Activated T-cell treated with anti-CD3 and anti-CD28 coated beads, Interleukin-2, amount 50 U/mL, for 4 hours (primary cell): ENCODE data around the gene DTL. TPM values are rescaled to one million over a fixed set of nuclear protein-coding genes. Genes with fewer than 3 reads are reported as not detected.
A peak's percentile ranks its signal among the peaks of the same experiment; 100 is the strongest.
"Not testable (repeated sequence)": the region's sequence is repeated elsewhere in the genome, so short reads cannot be mapped to it uniquely, and the experiment has no call there.

ENCODE experiments used
- ATAC-seq, 2 donors: fragments of 200-7000 bp; cut with Tn5 transposase; one replicate each; pipeline ENCODE4 v1.10.0; 2021
- DNase-seq: peaks from one replicate; pipeline ENCODE4 v3.0.0-alpha.2; 2020
- H3K27me3 Mint-ChIP-seq: one replicate; pipeline ENCODE4 v1.8.0; 2021; ENCODE audit warnings: low read depth, mixed read lengths
- H3K36me3 Mint-ChIP-seq: one replicate; pipeline ENCODE4 v1.8.0; 2022; ENCODE audit warnings: mixed read lengths; ENCODE audit not compliant: insufficient read depth
- H3K4me1 Mint-ChIP-seq: one replicate; pipeline ENCODE4 v1.8.0; 2021; ENCODE audit warnings: low read depth, mixed read lengths
- H3K4me3 Mint-ChIP-seq: one replicate; pipeline ENCODE4 v1.8.0; 2021; ENCODE audit warnings: mild to moderate bottlenecking, moderate library complexity, mixed read lengths
- H3K9me3 Mint-ChIP-seq: one replicate; pipeline ENCODE4 v1.8.0; 2021; ENCODE audit warnings: mixed read lengths
- total RNA-seq, 3 donors: library from RNA; stranded (reverse); gene quantifications; one replicate each; pipeline ENCODE4 v1.2.1, GENCODE V29; 2021

Gene DTL, protein sequence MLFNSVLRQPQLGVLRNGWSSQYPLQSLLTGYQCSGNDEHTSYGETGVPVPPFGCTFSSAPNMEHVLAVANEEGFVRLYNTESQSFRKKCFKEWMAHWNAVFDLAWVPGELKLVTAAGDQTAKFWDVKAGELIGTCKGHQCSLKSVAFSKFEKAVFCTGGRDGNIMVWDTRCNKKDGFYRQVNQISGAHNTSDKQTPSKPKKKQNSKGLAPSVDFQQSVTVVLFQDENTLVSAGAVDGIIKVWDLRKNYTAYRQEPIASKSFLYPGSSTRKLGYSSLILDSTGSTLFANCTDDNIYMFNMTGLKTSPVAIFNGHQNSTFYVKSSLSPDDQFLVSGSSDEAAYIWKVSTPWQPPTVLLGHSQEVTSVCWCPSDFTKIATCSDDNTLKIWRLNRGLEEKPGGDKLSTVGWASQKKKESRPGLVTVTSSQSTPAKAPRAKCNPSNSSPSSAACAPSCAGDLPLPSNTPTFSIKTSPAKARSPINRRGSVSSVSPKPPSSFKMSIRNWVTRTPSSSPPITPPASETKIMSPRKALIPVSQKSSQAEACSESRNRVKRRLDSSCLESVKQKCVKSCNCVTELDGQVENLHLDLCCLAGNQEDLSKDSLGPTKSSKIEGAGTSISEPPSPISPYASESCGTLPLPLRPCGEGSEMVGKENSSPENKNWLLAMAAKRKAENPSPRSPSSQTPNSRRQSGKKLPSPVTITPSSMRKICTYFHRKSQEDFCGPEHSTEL
- 10 to 100 TPM; 47.7 to 74.5 (median 65.2) TPM for total RNA-seq

DNA sequence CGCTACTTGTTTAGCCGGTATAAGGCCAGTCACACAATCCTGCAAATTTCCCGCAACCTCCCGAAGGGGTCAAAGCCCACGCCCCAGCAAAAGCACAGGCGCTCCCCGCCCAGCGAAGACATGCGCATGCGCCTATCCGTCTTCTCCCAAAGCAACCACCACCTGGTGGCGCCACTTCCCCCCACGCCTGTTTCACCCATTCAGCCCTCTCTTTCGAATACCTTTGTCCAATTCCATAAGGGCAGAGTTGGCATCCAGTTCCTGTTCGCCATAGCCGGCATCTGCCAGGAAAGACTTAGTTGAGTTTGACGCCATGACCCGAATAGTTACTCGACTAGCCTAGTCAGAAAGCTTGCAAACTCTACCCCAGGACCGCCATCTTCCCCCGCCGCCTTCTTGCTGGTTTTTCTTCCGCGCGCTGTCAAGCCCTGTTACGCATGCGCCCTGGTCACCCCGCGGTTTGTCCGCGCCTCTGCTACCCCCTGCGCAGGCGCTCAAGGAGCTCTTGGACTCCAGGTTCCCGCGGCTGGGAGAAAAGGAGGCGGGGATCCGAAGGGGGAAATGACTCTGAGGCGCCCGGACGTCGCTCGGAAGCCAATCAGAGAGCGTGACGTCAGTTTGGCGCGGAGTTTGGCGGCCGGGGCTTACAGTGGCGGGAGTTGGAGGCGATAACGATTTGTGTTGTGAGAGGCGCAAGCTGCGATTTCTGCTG, at the start of gene DTL, which contains the start of gene INTS7:
Gene DTL (plus strand): TSS at position 626 of the 712 bp plus-strand sequence. CDS start 143 bp downstream, outside the sequence.
Gene INTS7 (minus strand): TSS at position 435 of the 712 bp plus-strand sequence. CDS start 120 bp downstream, at position 315.
- DNase-seq (peak; percentile 96), ATAC-seq (peak; percentile 88)
- peaks cover 10% of the 10 kb centered on the region for H3K36me3 Mint-ChIP-seq
- H3K9me3 Mint-ChIP-seq, result no peaks in the 10 kb centered on the region
- no peaks in the 10 kb centered on the region for H3K27me3 Mint-ChIP-seq
- H3K4me1 Mint-ChIP-seq, result peaks cover 54% of the 10 kb centered on the region
- H3K4me3 Mint-ChIP-seq, result peak within 1 kb of the TSS; percentile 100

- ATAC-seq, result no peak
- no peaks in the 10 kb centered on the region for H3K9me3 Mint-ChIP-seq
These were observed 48.8 kb upstream of the DTL start for GRCh38 chr1:211986628-211987254.

GRCh38 chr1:211991695-211992094, 43.9 kb upstream of the DTL start:
- Mint-ChIP-seq H3K4me3 (peak overlapping the region; percentile 1), H3K36me3 (peaks cover 10% of the 10 kb centered on the region), H3K9me3 (no peaks in the 10 kb centered on the region), H3K4me1 (no peaks in the 10 kb centered on the region), H3K27me3 (no peaks in the 10 kb centered on the region)
- no peak for DNase-seq
- ATAC-seq, result no peak

More at GRCh38 chr1:211986628-211987254, 48.8 kb upstream of the DTL start:
- no peaks in the 10 kb centered on the region for H3K27me3 Mint-ChIP-seq
- no peaks in the 10 kb centered on the region for H3K4me1 Mint-ChIP-seq
- H3K36me3 Mint-ChIP-seq, result peaks cover 26% of the 10 kb centered on the region
- no peak overlapping the region for H3K4me3 Mint-ChIP-seq
- DNase-seq, result no peak

- H3K4me1 Mint-ChIP-seq, DNase-seq, ATAC-seq, H3K9me3 Mint-ChIP-seq, H3K27me3 Mint-ChIP-seq, H3K4me3 Mint-ChIP-seq: not testable (repeated sequence)
- H3K36me3 Mint-ChIP-seq, result peaks cover 22% of the 10 kb centered on the region
These were observed 38.1 kb upstream of the DTL start for GRCh38 chr1:211997426-211997825.

DNA sequence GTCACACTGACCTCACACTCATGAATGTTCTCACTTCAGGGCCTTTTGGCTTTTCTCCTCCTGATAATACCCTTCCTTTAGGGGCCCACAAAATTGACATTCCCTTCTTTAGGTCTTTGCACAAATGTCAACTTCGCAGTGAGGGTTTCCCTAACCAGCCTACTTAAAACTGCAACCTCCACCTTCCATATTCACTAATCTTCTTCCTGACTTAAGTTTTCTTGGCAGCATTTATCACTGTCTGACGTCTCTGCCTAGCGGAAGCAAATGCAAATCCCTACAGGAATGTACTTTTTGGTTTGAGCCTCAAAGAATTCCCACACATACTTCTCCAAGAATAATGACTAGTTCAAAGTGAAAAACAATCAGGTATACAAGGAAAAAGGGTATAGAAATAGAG, 33.0 kb upstream of the DTL start:
- H3K27me3 Mint-ChIP-seq, result no peaks in the 10 kb centered on the region
- H3K36me3 Mint-ChIP-seq, result peaks cover 35% of the 10 kb centered on the region
- no peak overlapping the region for H3K4me3 Mint-ChIP-seq
- no peak for DNase-seq
- H3K4me1 Mint-ChIP-seq, result no peaks in the 10 kb centered on the region
- H3K9me3 Mint-ChIP-seq, result no peaks in the 10 kb centered on the region
- no peak for ATAC-seq

DNA sequence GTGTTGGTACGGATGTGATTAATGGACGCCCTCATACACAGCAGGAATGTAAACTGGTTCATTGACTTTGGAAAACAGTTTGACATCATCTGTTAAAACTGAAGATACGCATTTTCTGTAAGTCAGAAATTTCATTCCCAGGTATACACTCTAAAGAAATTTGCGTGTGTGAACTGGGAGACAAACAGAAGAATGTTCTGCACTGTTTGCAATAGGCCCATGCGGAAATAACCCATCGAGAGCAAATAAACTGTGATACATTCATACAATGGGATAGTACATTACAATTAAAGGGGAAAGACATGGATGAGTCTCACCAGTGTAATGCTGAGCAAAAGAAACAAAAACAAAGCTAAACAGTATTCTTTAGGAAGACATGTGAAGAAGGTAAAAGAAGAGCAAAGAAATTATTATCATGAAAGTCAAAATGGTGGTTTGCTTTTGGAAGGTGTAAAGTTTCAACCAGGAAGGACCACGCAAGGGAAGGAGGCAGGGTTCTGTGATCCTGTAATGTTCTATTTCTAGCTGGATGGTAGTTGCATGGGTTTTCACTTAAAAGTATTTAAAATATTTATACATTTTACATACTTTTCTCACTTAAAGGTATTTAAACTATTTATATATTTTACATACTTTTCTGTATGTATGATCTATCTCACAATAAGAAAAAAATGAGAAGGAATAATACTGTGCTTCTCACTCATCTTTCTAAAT, 30.5 kb upstream of the DTL start:
- ATAC-seq, result no peak
- H3K27me3 Mint-ChIP-seq, result no peaks in the 10 kb centered on the region
- no peak for DNase-seq
- no peaks in the 10 kb centered on the region for H3K4me1 Mint-ChIP-seq
- no peak overlapping the region for H3K4me3 Mint-ChIP-seq
- peaks cover 31% of the 10 kb centered on the region for H3K36me3 Mint-ChIP-seq
- no peaks in the 10 kb centered on the region for H3K9me3 Mint-ChIP-seq

- no peak for ATAC-seq
- no peak overlapping the region for H3K4me3 Mint-ChIP-seq
- H3K9me3 Mint-ChIP-seq, result no peaks in the 10 kb centered on the region
- no peaks in the 10 kb centered on the region for H3K27me3 Mint-ChIP-seq
- no peak for DNase-seq
- peaks cover 23% of the 10 kb centered on the region for H3K36me3 Mint-ChIP-seq
- no peaks in the 10 kb centered on the region for H3K4me1 Mint-ChIP-seq
These were observed 28.4 kb upstream of the DTL start for GRCh38 chr1:212007178-212007577.

GRCh38 chr1:212007886-212008285, 27.7 kb upstream of the DTL start:
- no peak for ATAC-seq
- no peak for DNase-seq
- Mint-ChIP-seq H3K9me3 (no peaks in the 10 kb centered on the region), H3K4me1 (no peaks in the 10 kb centered on the region), H3K4me3 (no peak overlapping the region), H3K27me3 (no peaks in the 10 kb centered on the region), H3K36me3 (peaks cover 17% of the 10 kb centered on the region)

- ATAC-seq (no peak), DNase-seq (no peak)
- no peaks in the 10 kb centered on the region for H3K9me3 Mint-ChIP-seq
- H3K4me1 Mint-ChIP-seq, result no peaks in the 10 kb centered on the region
- H3K4me3 Mint-ChIP-seq, result no peak overlapping the region
- no peaks in the 10 kb centered on the region for H3K27me3 Mint-ChIP-seq
- H3K36me3 Mint-ChIP-seq, result peaks cover 15% of the 10 kb centered on the region
These were observed 26.0 kb upstream of the DTL start for GRCh38 chr1:212009561-212009960.

GRCh38 chr1:212010004-212010403, 25.5 kb upstream of the DTL start:
- peaks cover 12% of the 10 kb centered on the region for H3K36me3 Mint-ChIP-seq
- no peaks in the 10 kb centered on the region for H3K9me3 Mint-ChIP-seq
- H3K27me3 Mint-ChIP-seq, result no peaks in the 10 kb centered on the region
- H3K4me3 Mint-ChIP-seq, result no peak overlapping the region
- H3K4me1 Mint-ChIP-seq, result no peaks in the 10 kb centered on the region
- DNase-seq (no peak), ATAC-seq (no peak)

- peak; percentile 95 to 96 for ATAC-seq
- H3K4me1 Mint-ChIP-seq, result no peaks in the 10 kb centered on the region
These were observed 23.4 kb upstream of the DTL start for GRCh38 chr1:212012034-212012740.

DNA sequence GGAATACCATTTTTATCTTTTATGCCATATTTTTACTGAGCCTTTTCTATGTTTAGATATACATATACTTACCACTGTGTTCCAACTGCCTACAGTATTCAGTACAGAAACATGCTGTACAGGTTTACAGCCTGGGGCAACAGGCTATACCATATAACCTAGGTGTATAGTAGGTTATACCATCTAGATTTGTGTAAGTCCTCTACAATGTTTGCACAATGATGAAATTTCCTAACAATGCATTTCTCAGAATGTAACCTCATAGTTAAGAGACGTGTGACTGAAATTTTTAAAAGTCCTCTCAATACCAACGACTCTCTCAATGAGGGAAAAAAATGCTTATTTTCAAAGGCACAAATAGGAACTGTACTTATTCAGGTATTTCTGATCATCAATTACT, 21.9 kb upstream of the DTL start:
- peaks cover 10% of the 10 kb centered on the region for H3K36me3 Mint-ChIP-seq
- no peak for DNase-seq
- H3K9me3 Mint-ChIP-seq, result no peaks in the 10 kb centered on the region
- H3K4me1 Mint-ChIP-seq, result no peaks in the 10 kb centered on the region
- H3K4me3 Mint-ChIP-seq, result no peak overlapping the region
- no peak for ATAC-seq
- no peaks in the 10 kb centered on the region for H3K27me3 Mint-ChIP-seq

More at GRCh38 chr1:212012034-212012740, 23.4 kb upstream of the DTL start:
- Mint-ChIP-seq H3K27me3 (no peaks in the 10 kb centered on the region), H3K36me3 (peaks cover 10% of the 10 kb centered on the region), H3K4me3 (no peak overlapping the region), H3K9me3 (no peaks in the 10 kb centered on the region)
- peak; percentile 54 for DNase-seq

- Mint-ChIP-seq H3K9me3 (peaks cover 12% of the 10 kb centered on the region), H3K4me3 (no peak overlapping the region), H3K36me3 (peaks cover 13% of the 10 kb centered on the region), H3K4me1 (peaks cover 2% of the 10 kb centered on the region), H3K27me3 (no peaks in the 10 kb centered on the region)
- ATAC-seq (no peak), DNase-seq (no peak)
These were observed 14.6 kb upstream of the DTL start for GRCh38 chr1:212020975-212021374.
